ENCODE data around the gene KIF22.

GRCh38 chr16:29809031-29809747 lies 18.6 kb downstream of the KIF22 start:
- TF ChIP-seq CTCF (IDR thresholded peaks at IDR 0.05) (no peak), POLR2A (IDR thresholded peaks at IDR 0.05) (no peak)
